HEK293 (cell line): Measurements from ENCODE around the gene MPZL2.

Experiments used
- CTCF ChIA-PET: fragments of 350-600 bp; formaldehyde crosslinking; extraction: SDS; loops from one replicate; lab custom pipeline; 2021; ENCODE audit warnings: antibody characterized with exemption; lab: Yijun Ruan, JAX
- POLR2A ChIA-PET: fragments of 300-600 bp; formaldehyde crosslinking; extraction: SDS; loops from one replicate; lab custom pipeline; 2020; ENCODE audit warnings: antibody characterized with exemption, inconsistent platforms; lab: Yijun Ruan, JAX
- H3K27ac ChIP-seq: fragments of 200-500 bp; sonication (Bioruptor generic); 2 replicates; pipeline ENCODE4 v1.5.1; 2014; ENCODE audit warnings: low read depth, low read length, control low read depth, inconsistent platforms; ENCODE audit errors: extremely low read depth
- H3K36me3 ChIP-seq, 2 experiments: fragments of 200-500 bp in 1 of 2; sonication (Bioruptor generic) in 1 of 2; 1 replicate in 1 of 2; 2 replicates in 1 of 2; pipeline ENCODE4 v1.5.1; 2014 to 2017; ENCODE audit warnings: inconsistent platforms in 2 of 2, low read length in 2 of 2; ENCODE audit not compliant: control insufficient read depth in 2 of 2, insufficient read depth in 1 of 2
- H3K4me1 ChIP-seq: fragments of 200-500 bp; sonication (Bioruptor generic); 2 replicates; pipeline ENCODE4 v1.5.1; 2014; ENCODE audit warnings: mild to moderate bottlenecking, low read length, inconsistent platforms; ENCODE audit not compliant: control insufficient read depth, insufficient read depth
- H3K4me3 ChIP-seq: 2 replicates; pipeline ENCODE4 v1.5.1; 2011; ENCODE audit warnings: low read depth, mild to moderate bottlenecking, control low read depth, low read length, moderate library complexity
- H3K9me3 ChIP-seq: fragments of 200-500 bp; sonication (Bioruptor generic); 2 replicates; pipeline ENCODE4 v1.5.1; 2014; ENCODE audit warnings: low read depth, low read length, inconsistent platforms; ENCODE audit not compliant: control insufficient read depth, insufficient read depth
- ATF2 ChIP-seq: fragments of 450-650 bp; formaldehyde crosslinking; IDR thresholded peaks from 2 replicates; pipeline ENCODE4 v1.5.1; 2016; ENCODE audit warnings: missing biosample characterization, missing genetic modification characterization, low read depth
- GLIS1 ChIP-seq: fragments of 450-650 bp; formaldehyde crosslinking; IDR thresholded peaks from 2 replicates; pipeline ENCODE4 v1.5.1; 2016; ENCODE audit warnings: missing biosample characterization, missing genetic modification characterization
- INSM2 ChIP-seq: fragments of 450-650 bp; formaldehyde crosslinking; IDR thresholded peaks from 2 replicates; pipeline ENCODE4 v1.5.1; 2016; ENCODE audit warnings: missing biosample characterization, missing genetic modification characterization
- KLF10 ChIP-seq: fragments of 450-650 bp; IDR thresholded peaks from 2 replicates; pipeline ENCODE4 v1.5.1; 2018; ENCODE audit warnings: missing biosample characterization, mild to moderate bottlenecking, missing genetic modification characterization
- RBAK ChIP-seq: fragments of 450-650 bp; formaldehyde crosslinking; IDR thresholded peaks from 2 replicates; pipeline ENCODE4 v1.5.1; 2016; ENCODE audit warnings: missing biosample characterization, missing genetic modification characterization
- YY1 ChIP-seq: fragments of 450-650 bp; formaldehyde crosslinking; IDR thresholded peaks from 2 replicates; pipeline ENCODE4 v1.5.1; 2018; ENCODE audit warnings: missing biosample characterization, missing genetic modification characterization
- ZBTB1 ChIP-seq: fragments of 450-650 bp; formaldehyde crosslinking; IDR thresholded peaks from 2 replicates; pipeline ENCODE4 v1.5.1; 2016; ENCODE audit warnings: missing biosample characterization, missing genetic modification characterization
- ZNF112 ChIP-seq: fragments of 450-650 bp; formaldehyde crosslinking; IDR thresholded peaks from 2 replicates; pipeline ENCODE4 v1.5.0; 2017; ENCODE audit warnings: missing biosample characterization, missing genetic modification characterization
- ZNF121 ChIP-seq: fragments of 450-650 bp; formaldehyde crosslinking; IDR thresholded peaks from 2 replicates; pipeline ENCODE4 v1.5.1; 2016; ENCODE audit warnings: missing biosample characterization, missing genetic modification characterization
- ZNF133 ChIP-seq: fragments of 450-650 bp; formaldehyde crosslinking; IDR thresholded peaks from 2 replicates; pipeline ENCODE4 v1.5.1; 2016; ENCODE audit warnings: missing biosample characterization, missing genetic modification characterization
- ZNF138 ChIP-seq: fragments of 450-650 bp; formaldehyde crosslinking; IDR thresholded peaks from 2 replicates; pipeline ENCODE4 v1.5.1; 2016; ENCODE audit warnings: missing biosample characterization, missing genetic modification characterization, borderline replicate concordance
- ZNF140 ChIP-seq: fragments of 450-650 bp; formaldehyde crosslinking; IDR thresholded peaks from 2 replicates; pipeline ENCODE4 v1.5.1; 2016; ENCODE audit warnings: missing biosample characterization, missing genetic modification characterization
- ZNF362 ChIP-seq: fragments of 450-650 bp; formaldehyde crosslinking; IDR thresholded peaks from 2 replicates; pipeline ENCODE4 v1.5.1; 2016; ENCODE audit warnings: missing biosample characterization, missing genetic modification characterization
- ZNF394 ChIP-seq: fragments of 450-650 bp; formaldehyde crosslinking; IDR thresholded peaks from 2 replicates; pipeline ENCODE4 v1.5.1; 2016; ENCODE audit warnings: missing biosample characterization, missing genetic modification characterization, mild to moderate bottlenecking, moderate library complexity, borderline replicate concordance
- ZNF404 ChIP-seq: fragments of 450-650 bp; formaldehyde crosslinking; IDR thresholded peaks from 2 replicates; pipeline ENCODE4 v1.5.1; 2017; ENCODE audit warnings: missing biosample characterization, missing genetic modification characterization
- ZNF521 ChIP-seq: fragments of 450-650 bp; formaldehyde crosslinking; IDR thresholded peaks from 2 replicates; pipeline ENCODE4 v1.5.1; 2017; ENCODE audit warnings: missing biosample characterization, mild to moderate bottlenecking, missing genetic modification characterization
- ZNF548 ChIP-seq: fragments of 450-650 bp; formaldehyde crosslinking; IDR thresholded peaks from 2 replicates; pipeline ENCODE4 v1.5.1; 2016; ENCODE audit warnings: missing biosample characterization, missing genetic modification characterization
- ZNF555 ChIP-seq: fragments of 450-650 bp; formaldehyde crosslinking; conservative IDR thresholded peaks from 2 replicates; pipeline ENCODE4 v1.5.1; 2017; ENCODE audit warnings: missing biosample characterization, mild to moderate bottlenecking, missing genetic modification characterization, inconsistent platforms
- ZNF621 ChIP-seq: fragments of 450-650 bp; formaldehyde crosslinking; IDR thresholded peaks from 2 replicates; pipeline ENCODE4 v1.5.1; 2017; ENCODE audit warnings: missing biosample characterization, missing genetic modification characterization
- ZNF624 ChIP-seq: fragments of 450-650 bp; formaldehyde crosslinking; IDR thresholded peaks from 2 replicates; pipeline ENCODE4 v1.5.1; 2017; ENCODE audit warnings: missing biosample characterization, missing genetic modification characterization
- ZNF677 ChIP-seq: fragments of 450-650 bp; IDR thresholded peaks from 2 replicates; pipeline ENCODE4 v1.5.0; 2018; ENCODE audit warnings: missing biosample characterization, mild to moderate bottlenecking, missing genetic modification characterization, moderate library complexity
- ZSCAN5A ChIP-seq: fragments of 450-650 bp; formaldehyde crosslinking; IDR thresholded peaks from 2 replicates; pipeline ENCODE4 v1.5.1; 2016; ENCODE audit warnings: missing biosample characterization, missing genetic modification characterization

MPZL2 gene

DNA sequence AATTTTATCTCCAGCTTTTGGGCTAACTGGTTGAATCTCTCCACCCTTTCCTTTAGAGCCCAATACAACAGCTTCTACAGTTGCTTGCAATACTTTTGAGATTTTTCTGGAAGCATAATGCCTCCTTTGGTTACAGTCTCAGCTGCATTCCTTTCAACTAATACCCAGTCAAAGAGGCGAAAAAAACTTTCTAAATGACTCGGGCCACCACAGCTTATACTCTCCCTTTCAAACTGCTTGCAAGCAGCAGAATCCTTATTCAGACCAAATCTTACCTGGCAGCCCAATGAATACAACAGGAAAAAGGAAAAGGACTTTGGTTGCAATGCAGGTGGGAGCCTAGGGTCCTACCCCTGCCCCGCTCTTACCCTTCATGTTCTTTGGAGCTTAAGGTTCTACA is 55.1 kb downstream of the MPZL2 start (continued):
- TF ChIP-seq ZNF140 (tag by site-specific recombination): no peak
- no peak for TF ChIP-seq ZNF138
- TF ChIP-seq GLIS1 (tag by site-specific recombination): no peak
- no peak for TF ChIP-seq ZNF121 (tag by site-specific recombination)
- TF ChIP-seq ZBTB1 (tag by site-specific recombination): no peak
- no peak for TF ChIP-seq ZNF621 (tag by site-specific recombination)

DNA sequence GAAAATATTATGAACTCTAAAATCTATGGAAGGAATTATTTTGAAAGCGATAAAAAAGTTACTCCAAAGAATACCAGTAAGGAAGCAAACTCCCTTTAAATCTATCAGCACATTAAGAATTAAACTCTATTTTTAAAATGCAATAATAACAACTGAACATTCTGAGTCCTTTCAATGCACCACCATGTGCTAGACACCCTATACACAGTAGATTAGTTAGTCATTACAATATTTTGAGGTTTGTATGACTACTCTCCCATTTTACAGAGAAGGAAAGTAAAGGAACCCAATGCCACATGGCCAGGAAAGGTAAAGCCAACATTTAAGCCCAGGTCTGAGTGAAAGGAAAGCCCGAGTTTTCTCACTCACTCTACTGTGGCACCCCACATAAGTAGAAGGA is 57.0 kb downstream of the MPZL2 start:
- H3K4me1 ChIP-seq: no peaks in the 10 kb centered on the region
- ChIA-PET POLR2A (no interaction called here), CTCF (interaction anchor here (0.5 kb wide), 1 partner anchor 11 kb away, joined by 4 read pairs; no protein-coding TSS in a partner anchor)
- no peak overlapping the region for H3K4me3 ChIP-seq
- no peaks in the 10 kb centered on the region for H3K9me3 ChIP-seq
- no peaks in the 10 kb centered on the region for H3K36me3 ChIP-seq
- no peak overlapping the region for H3K27ac ChIP-seq
- TF ChIP-seq YY1 (tag by site-specific recombination) (no peak), ZSCAN5A (tag by site-specific recombination) (no peak), ZNF133 (no peak), ZNF555 (tag by site-specific recombination) (no peak), ZNF112 (no peak), ZNF521 (no peak), ZNF394 (no peak), ZNF362 (tag by site-specific recombination) (no peak), ZNF140 (tag by site-specific recombination) (no peak), ATF2 (tag by site-specific recombination) (no peak), INSM2 (tag by site-specific recombination) (no peak), KLF10 (tag by site-specific recombination) (no peak), ZNF677 (tag by site-specific recombination) (no peak), ZNF404 (no peak), ZNF624 (no peak), RBAK (no peak), ZNF548 (tag by site-specific recombination) (no peak)
